Type B pancreatic cell (in vitro differentiated cells): ENCODE data around the gene SARS1. TPM values are rescaled to one million over a fixed set of nuclear protein-coding genes. Genes with fewer than 3 reads are reported as not detected.

Experiments
- DNase-seq: peaks from one replicate; pipeline ENCODE4 v3.0.0; 2021; ENCODE audit warnings: mixed read lengths; ENCODE audit not compliant: unreplicated experiment; ENCODE audit errors: extremely low spot score
- H3K27ac Mint-ChIP-seq: 2 replicates; pipeline ENCODE4 v1.8.0; 2021; ENCODE audit warnings: mild to moderate bottlenecking, mixed read lengths
- H3K27me3 Mint-ChIP-seq: 2 replicates; pipeline ENCODE4 v1.8.0; 2021; ENCODE audit warnings: mixed read lengths
- H3K36me3 Mint-ChIP-seq: 2 replicates; pipeline ENCODE4 v1.8.0; 2021; ENCODE audit warnings: mixed read lengths
- H3K4me1 Mint-ChIP-seq: one replicate; pipeline ENCODE4 v1.8.0; 2021; ENCODE audit warnings: mixed read lengths; ENCODE audit not compliant: unreplicated experiment
- H3K4me3 Mint-ChIP-seq: 2 replicates; pipeline ENCODE4 v1.8.0; 2021; ENCODE audit warnings: mild to moderate bottlenecking, mixed read lengths
- H3K9me3 Mint-ChIP-seq: 2 replicates; pipeline ENCODE4 v1.8.0; 2021; ENCODE audit warnings: mixed read lengths
- long read RNA-seq: library from polyadenylated mRNA; unstranded; transcript quantifications from one replicate; pipeline ENCODE4 v2.0.0, GENCODE V29; 2020
- total RNA-seq: library from RNA; stranded (reverse); gene quantifications from 2 replicates; pipeline ENCODE4 v1.2.1, GENCODE V29; 2021; ENCODE audit warnings: low replicate concordance
- TF ChIP-seq, protein P1 (sequence below): fragments of 200-600 bp; sonication (generic); conservative IDR thresholded peaks from 2 replicates; pipeline ENCODE4 v1.5.0; 2021; ENCODE audit warnings: antibody characterized with exemption, mild to moderate bottlenecking

SARS1 gene, protein sequence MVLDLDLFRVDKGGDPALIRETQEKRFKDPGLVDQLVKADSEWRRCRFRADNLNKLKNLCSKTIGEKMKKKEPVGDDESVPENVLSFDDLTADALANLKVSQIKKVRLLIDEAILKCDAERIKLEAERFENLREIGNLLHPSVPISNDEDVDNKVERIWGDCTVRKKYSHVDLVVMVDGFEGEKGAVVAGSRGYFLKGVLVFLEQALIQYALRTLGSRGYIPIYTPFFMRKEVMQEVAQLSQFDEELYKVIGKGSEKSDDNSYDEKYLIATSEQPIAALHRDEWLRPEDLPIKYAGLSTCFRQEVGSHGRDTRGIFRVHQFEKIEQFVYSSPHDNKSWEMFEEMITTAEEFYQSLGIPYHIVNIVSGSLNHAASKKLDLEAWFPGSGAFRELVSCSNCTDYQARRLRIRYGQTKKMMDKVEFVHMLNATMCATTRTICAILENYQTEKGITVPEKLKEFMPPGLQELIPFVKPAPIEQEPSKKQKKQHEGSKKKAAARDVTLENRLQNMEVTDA
- total RNA-seq = 136 and 173 TPM in 2 replicates
- long read RNA-seq, transcript SARS-201 (11 exons, 1,852 nt) = major isoform, 592 of 674 reads
- long read RNA-seq, transcript SARS-202 (12 exons, 1,882 nt) = minor isoform, 7 of 674 reads
- long read RNA-seq, transcript SARS-206 (2 exons, 804 nt) = minor isoform, 11 of 674 reads
- long read RNA-seq, partial matches to known transcripts = 23 of 674 reads
- long read RNA-seq, other reads (novel, unspliced or antisense) = 41 of 674 reads

DNA sequence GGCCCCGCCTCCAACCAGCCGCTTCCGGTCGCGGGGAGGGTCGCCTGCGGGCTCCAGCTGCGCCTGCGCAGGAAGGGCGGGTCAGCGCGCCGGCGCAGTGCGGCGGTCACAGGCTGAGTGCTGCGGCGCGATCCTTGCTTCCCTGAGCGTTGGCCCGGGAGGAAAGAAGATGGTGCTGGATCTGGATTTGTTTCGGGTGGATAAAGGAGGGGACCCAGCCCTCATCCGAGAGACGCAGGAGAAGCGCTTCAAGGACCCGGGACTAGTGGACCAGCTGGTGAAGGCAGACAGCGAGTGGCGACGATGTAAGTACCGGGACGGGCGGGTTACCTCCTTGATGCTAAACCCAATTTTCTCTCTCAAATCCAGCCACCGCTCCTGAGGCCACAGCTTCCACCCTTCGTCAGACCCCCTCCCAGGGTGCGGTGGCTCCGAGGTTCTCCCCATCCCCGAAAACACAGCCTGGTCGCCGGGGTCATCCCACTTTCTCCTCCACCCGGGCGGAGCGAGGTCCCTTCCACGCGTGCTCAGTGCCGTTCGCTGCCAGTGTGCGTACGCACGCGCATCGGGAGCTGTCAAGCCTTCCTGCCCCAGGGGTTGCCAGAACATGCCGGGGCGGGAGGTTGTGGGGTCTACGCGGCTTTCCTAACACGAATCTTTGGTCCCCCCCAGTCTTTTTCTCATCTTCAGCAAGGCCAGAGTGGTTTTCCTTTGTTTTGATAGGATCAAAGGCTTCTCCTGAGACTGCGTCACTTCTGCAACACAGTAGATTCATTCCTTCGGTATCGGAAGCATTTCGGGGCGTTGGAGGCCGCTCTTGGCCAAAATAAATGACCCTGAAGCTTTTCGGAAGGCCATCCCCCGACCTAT, at the start of gene SARS1:
Gene SARS1, plus strand, starts transcription at position 95 of the 870 bp plus-strand sequence. Its CDS starts 75 bp downstream, at position 170.
- H3K27me3 Mint-ChIP-seq = peaks cover 4% of the 10 kb centered on the region
- H3K4me3 Mint-ChIP-seq = peak within 1 kb of the TSS; percentile 94
- H3K36me3 Mint-ChIP-seq = peaks cover 17% of the 10 kb centered on the region
- H3K4me1 Mint-ChIP-seq = peaks cover 28% of the 10 kb centered on the region
- peak within 1 kb of the TSS; percentile 98 for H3K27ac Mint-ChIP-seq
- no peaks in the 10 kb centered on the region for H3K9me3 Mint-ChIP-seq
- TF ChIP-seq, protein P1, sequence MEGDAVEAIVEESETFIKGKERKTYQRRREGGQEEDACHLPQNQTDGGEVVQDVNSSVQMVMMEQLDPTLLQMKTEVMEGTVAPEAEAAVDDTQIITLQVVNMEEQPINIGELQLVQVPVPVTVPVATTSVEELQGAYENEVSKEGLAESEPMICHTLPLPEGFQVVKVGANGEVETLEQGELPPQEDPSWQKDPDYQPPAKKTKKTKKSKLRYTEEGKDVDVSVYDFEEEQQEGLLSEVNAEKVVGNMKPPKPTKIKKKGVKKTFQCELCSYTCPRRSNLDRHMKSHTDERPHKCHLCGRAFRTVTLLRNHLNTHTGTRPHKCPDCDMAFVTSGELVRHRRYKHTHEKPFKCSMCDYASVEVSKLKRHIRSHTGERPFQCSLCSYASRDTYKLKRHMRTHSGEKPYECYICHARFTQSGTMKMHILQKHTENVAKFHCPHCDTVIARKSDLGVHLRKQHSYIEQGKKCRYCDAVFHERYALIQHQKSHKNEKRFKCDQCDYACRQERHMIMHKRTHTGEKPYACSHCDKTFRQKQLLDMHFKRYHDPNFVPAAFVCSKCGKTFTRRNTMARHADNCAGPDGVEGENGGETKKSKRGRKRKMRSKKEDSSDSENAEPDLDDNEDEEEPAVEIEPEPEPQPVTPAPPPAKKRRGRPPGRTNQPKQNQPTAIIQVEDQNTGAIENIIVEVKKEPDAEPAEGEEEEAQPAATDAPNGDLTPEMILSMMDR = no peak
- peak; percentile 95 for DNase-seq

DNA sequence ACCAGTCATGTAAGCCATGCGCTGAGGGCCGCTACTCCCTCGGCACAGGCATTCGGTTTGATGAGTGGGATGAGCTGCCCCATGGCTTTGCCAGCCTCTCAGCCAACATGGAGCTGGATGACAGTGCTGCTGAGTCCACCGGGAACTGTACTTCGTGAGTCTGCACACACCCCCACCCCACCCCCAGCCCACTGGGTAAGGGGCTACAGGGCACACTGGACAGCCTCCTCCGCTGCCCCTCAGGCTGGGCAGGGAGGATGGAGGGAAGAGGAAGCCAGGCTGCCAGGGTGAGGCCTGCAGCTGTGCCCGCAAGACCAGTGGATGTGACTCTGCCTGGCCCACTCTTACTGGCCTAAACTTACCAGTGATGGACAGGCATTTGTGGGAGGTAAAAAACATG, 49.2 kb upstream of the SARS1 start:
- no peak overlapping the region for H3K4me3 Mint-ChIP-seq
- H3K36me3 Mint-ChIP-seq = no peaks in the 10 kb centered on the region
- peaks cover 3% of the 10 kb centered on the region for H3K27me3 Mint-ChIP-seq
- H3K27ac Mint-ChIP-seq = no peak overlapping the region
- no peaks in the 10 kb centered on the region for H3K9me3 Mint-ChIP-seq
- peaks cover 30% of the 10 kb centered on the region for H3K4me1 Mint-ChIP-seq
- TF ChIP-seq, protein P1 = no peak
- DNase-seq = no peak

DNA sequence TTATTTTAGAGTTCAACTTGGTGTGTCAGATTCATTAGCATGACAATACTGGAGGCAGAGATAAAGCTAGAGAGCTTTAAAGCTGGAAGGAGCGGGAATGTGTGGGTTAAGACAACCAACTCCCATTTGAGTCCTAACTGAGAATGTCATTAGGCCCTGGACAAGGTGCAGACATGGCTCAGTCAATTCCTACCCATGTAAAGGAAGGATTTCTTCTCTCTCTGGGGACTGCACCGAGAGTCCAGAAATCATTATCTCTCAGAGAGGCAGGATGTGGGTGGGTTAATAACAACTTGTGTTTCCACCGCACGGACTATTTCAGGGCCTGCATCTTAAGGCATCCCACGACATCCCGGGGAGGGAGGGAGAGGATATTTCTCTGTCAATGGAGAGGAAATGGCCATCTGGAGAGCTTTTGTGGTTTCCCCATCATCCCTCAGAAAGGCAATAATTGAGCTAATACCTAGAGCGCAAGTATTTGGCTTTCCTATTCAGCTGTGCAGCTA, 46.7 kb upstream of the SARS1 start:
- Mint-ChIP-seq H3K36me3 (no peaks in the 10 kb centered on the region), H3K27ac (no peak overlapping the region), H3K4me1 (peaks cover 22% of the 10 kb centered on the region), H3K4me3 (no peak overlapping the region), H3K27me3 (peaks cover 3% of the 10 kb centered on the region), H3K9me3 (no peaks in the 10 kb centered on the region)
- no peak for DNase-seq
- TF ChIP-seq, protein P1 = no peak

DNA sequence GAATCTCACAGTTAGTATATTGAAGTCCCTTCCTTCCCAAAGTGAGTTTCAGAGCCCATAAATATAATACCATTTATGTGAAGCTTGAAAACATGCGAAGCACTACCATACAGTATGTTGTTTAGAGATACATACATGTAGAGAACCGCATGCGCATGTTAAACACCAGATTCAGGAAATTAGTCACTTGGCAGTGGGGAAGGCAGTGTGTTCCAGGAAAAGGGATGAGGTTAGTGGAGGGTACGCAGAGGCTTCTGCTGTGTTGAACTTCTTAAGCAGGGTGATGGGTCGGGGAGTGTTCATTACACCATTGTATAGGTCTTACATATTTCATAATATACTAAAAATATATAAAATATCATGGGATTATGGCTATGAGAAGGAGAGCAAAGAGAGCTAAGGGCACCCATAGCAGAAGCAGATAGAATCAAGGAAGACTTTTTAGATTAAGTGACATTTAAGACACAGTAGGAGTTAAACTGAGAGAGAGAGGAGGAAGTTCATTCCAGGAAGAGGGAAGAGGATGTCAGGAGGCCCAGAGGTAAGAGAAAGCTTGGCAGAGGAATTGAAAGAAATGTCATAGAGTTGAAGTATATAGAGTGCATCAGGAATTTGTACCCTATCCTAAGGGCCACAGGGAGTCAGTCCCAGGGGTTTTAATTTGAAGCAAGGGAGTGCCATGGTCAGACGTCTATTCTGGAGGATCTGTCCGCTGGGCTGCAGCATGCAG, 43.5 kb upstream of the SARS1 start:
- Mint-ChIP-seq H3K36me3 (no peaks in the 10 kb centered on the region), H3K27me3 (peaks cover 3% of the 10 kb centered on the region), H3K4me1 (peaks cover 13% of the 10 kb centered on the region), H3K4me3 (no peak overlapping the region), H3K9me3 (no peaks in the 10 kb centered on the region), H3K27ac (no peak overlapping the region)
- no peak for DNase-seq
- TF ChIP-seq, protein P1 = no peak
